Stimulated activated CD8-positive, alpha-beta memory T cell treated with anti-CD3 and anti-CD28 coated beads, Interleukin-7, amount 100 ng/mL, for 4 hours (primary cell): ENCODE results near the gene SETDB2.

Experiments
- DNase-seq, 2 donors: peaks; one replicate each; pipeline ENCODE4 v3.0.0-alpha.2; 2020; ENCODE audit warnings: low read depth in 2 of 2

SETDB2 gene

GRCh38 chr13:49443704-49444523 lies at the start of gene SETDB2, which contains the start of gene CAB39L:
Gene SETDB2 (plus strand): TSS chr13:49444274. CDS start chr13:49451894, 7,620 bp downstream.
Gene CAB39L (minus strand): TSS chr13:49444064. CDS start chr13:49382910, 61,154 bp downstream.
- DNase-seq = peak; percentile 98

DNA sequence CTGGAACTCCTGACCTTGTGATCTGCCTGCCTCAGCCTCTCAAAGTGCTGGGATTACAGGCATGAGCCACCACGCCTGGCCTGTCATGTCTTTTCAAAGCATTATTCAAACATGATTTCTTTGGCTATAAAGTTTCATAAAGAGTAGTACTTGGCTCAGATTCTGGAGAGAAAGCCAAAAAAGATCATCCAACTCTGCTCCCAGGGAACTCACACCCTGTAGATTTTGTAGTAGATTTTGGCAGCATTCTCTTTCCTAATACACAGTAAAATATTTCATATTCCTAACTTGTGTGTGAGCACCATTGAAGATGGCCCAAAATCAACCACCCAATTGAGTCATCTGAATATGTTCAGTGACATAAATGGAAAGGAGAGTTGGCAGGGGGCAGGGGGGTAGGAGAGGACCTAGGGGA lies 48.6 kb upstream of the SETDB2 start:
- no peak for DNase-seq

DNA sequence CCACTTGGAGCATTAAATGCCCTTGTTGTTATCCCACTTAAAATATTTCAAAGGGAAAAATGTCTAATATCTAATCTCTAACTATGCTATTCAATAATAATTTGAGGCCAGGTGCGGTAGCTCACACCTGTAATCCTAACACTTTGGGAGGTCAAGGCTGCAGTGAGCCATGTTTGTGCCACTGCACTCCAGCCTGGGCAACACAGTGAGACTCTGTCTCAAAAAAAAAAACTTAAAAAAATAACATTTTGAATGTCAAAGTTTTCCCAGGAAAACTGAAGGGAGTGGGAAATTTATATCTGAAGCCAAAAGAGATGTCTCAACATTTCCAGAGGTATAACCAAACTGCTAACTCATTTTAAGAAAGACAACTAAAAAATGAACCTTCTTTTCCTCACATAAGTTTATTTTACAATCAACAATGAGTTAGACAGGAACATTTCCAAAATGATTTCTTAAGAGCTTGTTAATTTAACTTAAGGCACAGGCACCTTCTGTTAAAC lies 48.1 kb upstream of the SETDB2 start:
- DNase-seq = no peak

- no peak for DNase-seq
Measured at GRCh38 chr13:49399801-49400472, 44.1 kb upstream of the SETDB2 start.

- no peak for DNase-seq
Measured at GRCh38 chr13:49400755-49401659, 43.1 kb upstream of the SETDB2 start.

- DNase-seq = no peak
Measured at GRCh38 chr13:49403996-49404702, 39.9 kb upstream of the SETDB2 start.

GRCh38 chr13:49404703-49405020 lies 39.4 kb upstream of the SETDB2 start:
- DNase-seq = no peak

DNA sequence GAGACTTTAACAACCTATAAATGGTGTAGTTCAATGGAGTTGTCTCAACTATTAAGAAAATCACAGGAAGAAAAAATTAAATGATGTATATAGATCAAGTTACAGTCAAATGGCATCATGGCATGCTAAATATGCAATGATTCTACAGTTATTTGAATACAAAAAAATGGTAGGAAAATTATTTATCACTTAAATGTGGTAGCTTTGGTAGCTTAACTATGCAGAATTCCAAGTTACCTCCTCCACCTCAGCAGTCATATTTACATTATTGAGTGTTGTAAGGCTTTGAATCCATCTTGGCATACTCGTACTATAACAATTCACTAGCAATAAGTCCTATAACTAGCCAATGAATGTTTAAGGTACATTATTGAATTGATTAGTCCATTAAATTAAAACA lies 37.0 kb upstream of the SETDB2 start:
- DNase-seq = no peak

GRCh38 chr13:49407936-49408335 lies 36.1 kb upstream of the SETDB2 start:
- no peak for DNase-seq

DNA sequence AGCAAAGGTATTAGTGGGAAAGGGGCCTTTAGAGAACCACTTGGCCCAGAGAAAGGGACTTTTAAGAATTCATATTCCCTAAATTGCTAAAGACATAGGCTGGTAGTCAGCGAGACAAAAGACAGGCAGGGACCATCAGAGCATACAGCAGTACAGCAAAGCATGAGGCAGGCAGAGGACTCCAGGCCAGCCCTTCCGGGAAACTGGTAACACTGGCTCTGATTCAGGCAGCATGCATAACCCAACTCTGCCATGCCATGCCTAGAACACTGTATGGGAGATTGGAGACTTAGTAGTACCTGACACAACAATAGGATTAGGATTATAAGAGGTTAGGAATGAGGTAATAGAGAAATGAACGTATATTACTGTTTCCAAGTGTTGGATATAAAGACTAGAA lies 35.1 kb upstream of the SETDB2 start:
- no peak for DNase-seq

GRCh38 chr13:49410006-49410405 lies 34.1 kb upstream of the SETDB2 start:
- no peak for DNase-seq

DNA sequence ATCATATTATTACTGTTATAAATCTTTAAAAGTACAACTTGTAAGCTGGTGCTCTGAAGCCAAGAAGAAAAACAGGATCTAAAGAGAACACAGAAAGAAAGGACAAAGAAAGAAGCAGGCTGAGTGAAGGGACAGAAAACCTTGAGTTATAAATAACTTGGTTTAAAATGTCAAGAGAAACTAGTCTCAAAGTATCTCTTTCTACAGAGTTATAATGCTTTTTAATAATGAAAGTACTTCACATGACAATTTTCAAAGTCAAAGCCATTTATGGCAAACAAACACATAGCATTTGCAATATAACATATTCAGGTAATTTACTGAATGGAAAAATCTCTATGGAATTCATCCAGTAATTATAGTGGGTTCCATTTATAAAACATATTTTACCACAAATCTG lies 33.6 kb upstream of the SETDB2 start:
- DNase-seq = no peak

- no peak for DNase-seq
Measured at GRCh38 chr13:49411353-49411752, 32.7 kb upstream of the SETDB2 start.

GRCh38 chr13:49412749-49413148 lies 31.3 kb upstream of the SETDB2 start:
- DNase-seq = no peak

- no peak for DNase-seq
Measured at GRCh38 chr13:49417161-49417560, 26.9 kb upstream of the SETDB2 start.

DNA sequence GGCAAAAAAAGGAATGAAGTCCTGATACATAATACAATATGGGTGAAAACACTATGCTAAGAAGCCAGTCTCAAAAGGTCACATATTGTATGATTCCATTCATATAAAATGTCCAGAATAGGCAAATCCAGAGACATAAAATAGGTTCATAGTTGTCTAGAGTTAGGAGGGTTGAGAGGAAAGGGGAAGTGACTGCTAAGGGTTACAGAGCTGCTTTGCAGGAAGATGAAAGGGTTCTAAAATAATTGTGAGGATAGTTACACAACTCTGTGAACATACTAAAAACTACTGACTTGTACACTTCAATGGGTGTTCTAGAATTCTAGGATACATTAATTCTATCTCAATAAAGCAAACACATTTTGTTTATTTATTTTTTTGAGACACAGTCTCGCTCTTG lies 25.9 kb upstream of the SETDB2 start:
- DNase-seq = no peak

DNA sequence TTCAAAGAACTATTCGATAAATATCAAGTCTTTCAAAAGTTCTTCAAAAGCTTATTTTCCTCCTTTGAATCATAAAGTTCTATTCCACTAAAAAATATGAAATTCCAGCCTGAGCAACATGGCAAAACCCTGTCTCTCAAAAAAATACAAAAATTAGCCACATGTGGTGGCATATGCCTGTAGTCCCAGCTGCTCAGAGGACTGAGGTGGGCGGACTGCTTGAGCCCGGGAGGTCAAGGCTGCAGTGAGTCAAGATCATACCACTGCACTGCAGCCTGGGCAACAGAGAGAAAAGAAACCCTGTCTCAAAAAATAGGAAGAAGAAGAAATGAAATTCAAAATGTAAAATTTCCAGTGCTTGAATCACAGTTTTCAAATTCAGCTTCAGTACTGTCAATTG lies 24.8 kb upstream of the SETDB2 start:
- no peak for DNase-seq

DNA sequence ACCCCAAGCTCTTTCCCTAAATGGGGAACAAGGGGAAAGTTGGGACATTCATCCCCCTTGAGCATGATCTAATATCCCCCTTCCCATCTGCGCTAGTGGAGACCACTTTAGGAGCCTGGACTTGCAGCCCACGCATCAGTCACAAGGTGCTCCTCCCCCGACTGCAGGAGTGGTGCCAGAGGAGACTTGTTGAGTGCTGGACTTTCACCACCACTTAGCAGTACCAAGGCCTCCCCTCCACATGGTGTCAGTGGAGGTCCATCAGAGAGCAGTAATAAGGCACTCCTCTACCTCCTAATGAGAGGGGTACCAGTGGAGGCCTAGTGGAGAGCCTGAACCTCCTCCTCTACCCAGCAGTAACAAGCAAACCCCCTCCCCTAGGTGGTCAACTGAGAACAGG lies 22.7 kb upstream of the SETDB2 start:
- no peak for DNase-seq

DNA sequence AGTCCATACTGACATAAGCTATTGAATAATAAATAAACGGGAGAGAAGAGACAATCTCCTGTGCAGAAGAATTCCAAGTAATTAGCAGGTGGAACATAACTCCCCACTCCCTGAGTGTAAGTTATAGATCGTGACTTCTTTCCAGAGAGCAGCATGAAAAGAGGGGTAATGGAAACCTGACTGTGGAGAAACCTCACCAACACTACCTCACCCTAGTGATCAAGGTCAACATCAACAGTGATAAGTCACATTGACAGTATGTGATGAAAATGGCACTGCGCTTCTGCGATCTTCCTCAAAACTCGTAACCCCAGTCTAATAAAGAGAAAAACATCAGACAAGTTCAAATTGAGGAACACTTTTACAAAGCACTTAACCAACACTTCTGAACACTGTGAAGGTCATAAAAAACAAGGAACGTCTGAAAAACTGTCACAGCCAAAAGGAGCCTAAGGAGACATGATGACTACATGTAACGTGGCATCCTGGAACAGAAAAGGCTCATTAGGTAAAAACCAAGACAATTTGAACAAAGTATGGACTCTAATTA lies 20.0 kb upstream of the SETDB2 start:
- DNase-seq = no peak

- DNase-seq = no peak
Measured at GRCh38 chr13:49428041-49428763, 15.9 kb upstream of the SETDB2 start.
